ENCODE measurements around the gene THOC6.

THOC6 gene

GRCh38 chr16:2991566-2992261, 32.1 kb upstream of the THOC6 start:
- DNase-seq (ENCODE audit: extremely low read depth, low read depth): no peak
- TF ChIP-seq CTCF (IDR thresholded peaks at IDR 0.05; ENCODE audit: low read depth, low read length): no peak

- TF ChIP-seq CTCF (IDR thresholded peaks at IDR 0.05; ENCODE audit: low read depth, low read length): no peak
- no peak for DNase-seq (ENCODE audit: extremely low read depth, low read depth)
These were observed 31.3 kb upstream of the THOC6 start for GRCh38 chr16:2992383-2993081.

- no peak for TF ChIP-seq CTCF (IDR thresholded peaks at IDR 0.05; ENCODE audit: low read depth, low read length)
- no peak for DNase-seq (ENCODE audit: extremely low read depth, low read depth)
These were observed 27.5 kb upstream of the THOC6 start for GRCh38 chr16:2996298-2996697.

- no peak for DNase-seq (ENCODE audit: extremely low read depth, low read depth)
- no peak for TF ChIP-seq CTCF (IDR thresholded peaks at IDR 0.05; ENCODE audit: low read depth, low read length)
These were observed 23.9 kb upstream of the THOC6 start for GRCh38 chr16:2999929-3000328.

- no peak for TF ChIP-seq CTCF (IDR thresholded peaks at IDR 0.05; ENCODE audit: low read depth, low read length)
- DNase-seq (ENCODE audit: extremely low read depth, low read depth): no peak
These were observed 23.3 kb upstream of the THOC6 start for GRCh38 chr16:3000540-3000939.

GRCh38 chr16:3001316-3001715, 22.5 kb upstream of the THOC6 start:
- TF ChIP-seq CTCF (IDR thresholded peaks at IDR 0.05; ENCODE audit: low read depth, low read length): no peak
- DNase-seq (ENCODE audit: extremely low read depth, low read depth): no peak

GRCh38 chr16:3003582-3004270, 20.1 kb upstream of the THOC6 start:
- TF ChIP-seq CTCF (IDR thresholded peaks at IDR 0.05; ENCODE audit: low read depth, low read length): peak; percentile 49
- DNase-seq (ENCODE audit: extremely low read depth, low read depth): peak; percentile 96
